RWPE1 (cell line): ENCODE measurements around the gene CLDND2.

Source experiments
- CTCF ChIA-PET: fragments of 350-600 bp; sonication (Branson Sonifier 250); formaldehyde crosslinking; extraction: SDS; loops from one replicate; lab custom pipeline; 2021; lab: Yijun Ruan, JAX
- POLR2A ChIA-PET: fragments of 400-600 bp; formaldehyde crosslinking; extraction: SDS; loops from one replicate; lab custom pipeline; 2020; ENCODE audit warnings: antibody characterized with exemption; ENCODE audit not compliant: low non-redundant PET; lab: Yijun Ruan, JAX
- DNase-seq: peaks from one replicate; pipeline ENCODE4 v3.0.0; 2012; ENCODE audit warnings: low spot score
- H3K27ac ChIP-seq: fragments of 450-650 bp; 2 replicates; pipeline ENCODE4 v1.5.1; 2017
- TF ChIP-seq, protein P1 (sequence below): fragments of 450-650 bp; conservative IDR thresholded peaks from 2 replicates; pipeline ENCODE4 v1.5.1; 2017; ENCODE audit warnings: low read depth, mild to moderate bottlenecking

Gene CLDND2

DNA sequence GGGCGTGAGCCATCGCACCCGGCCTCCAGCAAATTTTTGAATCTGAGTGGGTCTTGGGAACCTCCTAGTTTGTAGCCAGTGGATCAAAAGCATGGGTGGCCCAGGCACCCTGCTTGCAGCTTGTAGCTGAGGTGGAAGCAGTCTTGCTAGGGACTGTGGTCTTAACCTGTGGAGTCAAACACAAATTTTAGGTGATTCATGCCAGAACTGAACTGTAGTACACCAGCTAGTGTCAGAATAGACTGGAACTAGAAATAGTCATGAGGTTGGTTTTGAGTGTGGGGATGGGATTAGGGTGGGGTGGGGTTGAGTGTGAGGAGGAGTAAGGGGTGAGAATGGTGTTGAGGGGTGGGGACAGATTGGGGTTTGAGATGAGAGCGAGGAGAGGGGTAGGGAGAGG, 13.2 kb upstream of the CLDND2 start:
- no peak overlapping the region for H3K27ac ChIP-seq
- POLR2A ChIA-PET: no interaction called here
- no peak for DNase-seq
- TF ChIP-seq, protein P1, sequence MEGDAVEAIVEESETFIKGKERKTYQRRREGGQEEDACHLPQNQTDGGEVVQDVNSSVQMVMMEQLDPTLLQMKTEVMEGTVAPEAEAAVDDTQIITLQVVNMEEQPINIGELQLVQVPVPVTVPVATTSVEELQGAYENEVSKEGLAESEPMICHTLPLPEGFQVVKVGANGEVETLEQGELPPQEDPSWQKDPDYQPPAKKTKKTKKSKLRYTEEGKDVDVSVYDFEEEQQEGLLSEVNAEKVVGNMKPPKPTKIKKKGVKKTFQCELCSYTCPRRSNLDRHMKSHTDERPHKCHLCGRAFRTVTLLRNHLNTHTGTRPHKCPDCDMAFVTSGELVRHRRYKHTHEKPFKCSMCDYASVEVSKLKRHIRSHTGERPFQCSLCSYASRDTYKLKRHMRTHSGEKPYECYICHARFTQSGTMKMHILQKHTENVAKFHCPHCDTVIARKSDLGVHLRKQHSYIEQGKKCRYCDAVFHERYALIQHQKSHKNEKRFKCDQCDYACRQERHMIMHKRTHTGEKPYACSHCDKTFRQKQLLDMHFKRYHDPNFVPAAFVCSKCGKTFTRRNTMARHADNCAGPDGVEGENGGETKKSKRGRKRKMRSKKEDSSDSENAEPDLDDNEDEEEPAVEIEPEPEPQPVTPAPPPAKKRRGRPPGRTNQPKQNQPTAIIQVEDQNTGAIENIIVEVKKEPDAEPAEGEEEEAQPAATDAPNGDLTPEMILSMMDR: no peak
- CTCF ChIA-PET: no interaction called here

GRCh38 chr19:51380379-51380778, 11.6 kb upstream of the CLDND2 start:
- DNase-seq: no peak
- CTCF ChIA-PET: no interaction called here
- H3K27ac ChIP-seq: no peak overlapping the region
- POLR2A ChIA-PET: no interaction called here
- TF ChIP-seq, protein P1: no peak

GRCh38 chr19:51377422-51377821, 8.6 kb upstream of the CLDND2 start:
- TF ChIP-seq, protein P1: no peak
- DNase-seq: no peak
- POLR2A ChIA-PET: no interaction called here
- H3K27ac ChIP-seq: no peak overlapping the region
- CTCF ChIA-PET: interaction anchor here (0.9 kb wide), 1 partner anchor 44 kb away, joined by 3 read pairs; no protein-coding TSS in a partner anchor

DNA sequence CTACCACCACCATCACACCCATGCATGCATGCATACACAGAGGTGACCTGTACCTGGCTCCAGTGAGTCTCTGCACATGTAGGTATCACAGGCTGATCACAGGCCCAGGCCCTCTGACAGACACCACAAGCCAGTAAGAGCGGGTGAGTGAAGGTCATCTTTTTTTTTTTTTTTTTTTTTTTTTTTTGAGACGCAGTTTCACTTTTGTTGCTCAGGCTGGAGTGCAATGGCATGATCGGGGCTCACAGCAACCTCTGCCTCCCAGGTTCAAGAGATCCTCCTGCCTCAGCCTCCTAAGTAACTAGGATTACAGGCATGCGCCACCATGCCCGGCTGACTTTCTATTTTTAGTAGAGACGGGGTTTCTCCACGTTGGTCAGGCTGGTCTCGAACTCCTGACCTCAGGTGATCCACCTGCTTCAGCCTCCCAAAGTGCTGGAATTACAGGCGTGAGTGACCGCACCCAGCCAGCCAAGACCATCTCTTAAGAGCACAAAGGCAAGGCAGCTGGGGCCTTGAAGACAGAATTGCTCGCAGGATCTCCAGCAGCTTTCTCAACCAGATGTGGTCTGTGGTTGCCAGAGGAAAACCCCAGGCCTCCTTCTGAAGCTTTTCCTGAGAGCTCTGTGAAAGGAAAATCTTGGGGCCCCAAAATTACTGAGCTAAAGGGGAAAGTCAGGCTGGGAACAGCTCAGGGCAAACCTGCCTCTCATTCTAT, 6.9 kb upstream of the CLDND2 start:
- no peak overlapping the region for H3K27ac ChIP-seq
- no peak for DNase-seq
- ChIA-PET POLR2A (interaction anchor here (0.6 kb wide), 1 partner anchor 404 kb away, joined by 3 read pairs; no protein-coding TSS in a partner anchor), CTCF (interaction anchor here (0.9 kb wide), 1 partner anchor 22 kb away, joined by 5 read pairs; no protein-coding TSS in a partner anchor)
- TF ChIP-seq, protein P1: no peak

- POLR2A ChIA-PET: no interaction called here
- no peak for DNase-seq
- TF ChIP-seq, protein P1: no peak
- no peak within 1 kb of the TSS for H3K27ac ChIP-seq
- CTCF ChIA-PET: no interaction called here
These were observed 4.1 kb upstream of the CLDND2 start, which contains the start of gene NKG7 for GRCh38 chr19:51372649-51373504. Gene NKG7, minus strand, starts transcription at chr19:51372654. Its CDS starts 119 bp downstream, at chr19:51372535.

DNA sequence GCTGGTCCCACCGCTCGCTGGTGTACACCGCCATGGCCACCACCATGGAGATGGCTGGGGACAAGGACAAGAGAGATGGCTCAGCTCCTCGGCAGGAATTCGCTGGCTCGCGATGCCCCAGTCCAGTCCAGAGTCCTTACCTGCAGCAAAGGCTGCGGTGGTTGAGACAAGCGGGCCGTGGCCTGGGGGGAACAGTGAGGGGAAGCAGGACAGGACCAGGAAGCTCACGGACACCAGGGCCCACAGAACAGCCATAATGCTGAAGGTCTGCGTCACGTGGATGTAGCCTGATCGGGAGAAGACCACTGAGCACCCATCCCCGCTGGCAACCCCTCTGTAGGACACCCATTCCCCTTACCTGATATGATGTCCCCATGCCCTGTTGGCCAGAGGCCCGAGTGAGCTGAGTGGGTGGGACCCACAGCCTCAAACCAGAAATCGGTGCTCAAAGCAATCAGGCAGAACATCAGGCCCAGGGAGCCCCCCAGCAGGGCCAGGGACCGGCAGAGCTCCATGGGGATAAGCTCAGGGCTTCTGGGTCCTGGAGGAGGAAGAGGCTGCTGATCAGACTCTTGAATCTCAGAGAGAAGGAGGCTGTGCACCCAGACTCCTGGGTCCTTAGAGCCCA, 3.3 kb upstream of the CLDND2 start:
- ChIA-PET POLR2A (no interaction called here), CTCF (no interaction called here)
- DNase-seq: no peak
- TF ChIP-seq, protein P1: no peak
- no peak overlapping the region for H3K27ac ChIP-seq
